ENCODE measurements around the gene GPR176. TPM values are rescaled to one million over a fixed set of nuclear protein-coding genes. Genes with fewer than 3 reads are reported as not detected.

Gene GPR176
- total RNA-seq, 1 donor from 2014 or later, result 15.9 TPM

- Mint-ChIP-seq H3K27me3 (ENCODE audit: unreplicated experiment) (no peaks in the 10 kb centered on the region), H3K9me3 (ENCODE audit: unreplicated experiment) (no peaks in the 10 kb centered on the region), H3K4me3 (ENCODE audit: unreplicated experiment) (no peak overlapping the region), H3K4me1 (ENCODE audit: low read depth, unreplicated experiment) (no peaks in the 10 kb centered on the region), H3K27ac (ENCODE audit: unreplicated experiment) (no peak overlapping the region), H3K36me3 (ENCODE audit: unreplicated experiment) (peaks cover 22% of the 10 kb centered on the region)
- TF ChIP-seq, protein P1, sequence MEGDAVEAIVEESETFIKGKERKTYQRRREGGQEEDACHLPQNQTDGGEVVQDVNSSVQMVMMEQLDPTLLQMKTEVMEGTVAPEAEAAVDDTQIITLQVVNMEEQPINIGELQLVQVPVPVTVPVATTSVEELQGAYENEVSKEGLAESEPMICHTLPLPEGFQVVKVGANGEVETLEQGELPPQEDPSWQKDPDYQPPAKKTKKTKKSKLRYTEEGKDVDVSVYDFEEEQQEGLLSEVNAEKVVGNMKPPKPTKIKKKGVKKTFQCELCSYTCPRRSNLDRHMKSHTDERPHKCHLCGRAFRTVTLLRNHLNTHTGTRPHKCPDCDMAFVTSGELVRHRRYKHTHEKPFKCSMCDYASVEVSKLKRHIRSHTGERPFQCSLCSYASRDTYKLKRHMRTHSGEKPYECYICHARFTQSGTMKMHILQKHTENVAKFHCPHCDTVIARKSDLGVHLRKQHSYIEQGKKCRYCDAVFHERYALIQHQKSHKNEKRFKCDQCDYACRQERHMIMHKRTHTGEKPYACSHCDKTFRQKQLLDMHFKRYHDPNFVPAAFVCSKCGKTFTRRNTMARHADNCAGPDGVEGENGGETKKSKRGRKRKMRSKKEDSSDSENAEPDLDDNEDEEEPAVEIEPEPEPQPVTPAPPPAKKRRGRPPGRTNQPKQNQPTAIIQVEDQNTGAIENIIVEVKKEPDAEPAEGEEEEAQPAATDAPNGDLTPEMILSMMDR (IDR thresholded peaks at IDR 0.05; ENCODE audit: partially characterized antibody, unreplicated experiment), result no peak
- DNase-seq, result no peak
These were observed 24.7 kb upstream of the GPR176 start for GRCh38 chr15:39944726-39945125.

DNA sequence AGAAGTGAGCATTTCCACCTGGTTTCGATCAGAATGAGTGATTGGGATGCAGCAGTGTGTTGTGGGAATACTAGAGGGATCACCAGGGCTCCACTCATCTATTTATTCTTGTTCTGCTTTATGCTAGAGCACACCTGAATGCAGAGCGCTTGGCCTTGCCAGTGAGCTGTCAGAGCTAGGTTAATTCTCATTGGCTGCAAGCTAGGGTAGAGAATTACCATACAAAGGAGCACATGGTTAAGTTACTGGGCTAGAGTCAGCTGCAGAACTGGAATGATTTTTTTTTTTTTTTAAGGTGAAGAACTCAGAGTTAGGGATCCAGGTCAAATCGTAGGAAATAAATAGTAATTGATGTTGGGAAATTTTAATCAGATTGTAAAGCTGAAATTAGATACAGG, 22.7 kb upstream of the GPR176 start:
- no peak overlapping the region for H3K4me3 Mint-ChIP-seq (ENCODE audit: unreplicated experiment)
- peaks cover 22% of the 10 kb centered on the region for H3K36me3 Mint-ChIP-seq (ENCODE audit: unreplicated experiment)
- no peaks in the 10 kb centered on the region for H3K4me1 Mint-ChIP-seq (ENCODE audit: low read depth, unreplicated experiment)

GRCh38 chr15:39942101-39942752, 22.2 kb upstream of the GPR176 start:
- H3K4me1 Mint-ChIP-seq (ENCODE audit: low read depth, unreplicated experiment), result no peaks in the 10 kb centered on the region
- H3K36me3 Mint-ChIP-seq (ENCODE audit: unreplicated experiment), result peaks cover 22% of the 10 kb centered on the region
- H3K4me3 Mint-ChIP-seq (ENCODE audit: unreplicated experiment), result no peak overlapping the region
- H3K27ac Mint-ChIP-seq (ENCODE audit: unreplicated experiment), result no peak overlapping the region
- TF ChIP-seq, protein P1 (IDR thresholded peaks at IDR 0.05; ENCODE audit: partially characterized antibody, unreplicated experiment), result no peak
- H3K9me3 Mint-ChIP-seq (ENCODE audit: unreplicated experiment), result no peaks in the 10 kb centered on the region
- H3K27me3 Mint-ChIP-seq (ENCODE audit: unreplicated experiment), result no peaks in the 10 kb centered on the region
- no peak for DNase-seq

More for the DNA sequence above, 22.7 kb upstream of the GPR176 start:
- TF ChIP-seq, protein P1 (IDR thresholded peaks at IDR 0.05; ENCODE audit: partially characterized antibody, unreplicated experiment), result no peak
- H3K27ac Mint-ChIP-seq (ENCODE audit: unreplicated experiment), result no peak overlapping the region
- no peak for DNase-seq
- H3K9me3 Mint-ChIP-seq (ENCODE audit: unreplicated experiment), result no peaks in the 10 kb centered on the region
- H3K27me3 Mint-ChIP-seq (ENCODE audit: unreplicated experiment), result no peaks in the 10 kb centered on the region

- H3K36me3 Mint-ChIP-seq (ENCODE audit: unreplicated experiment), result peaks cover 8% of the 10 kb centered on the region
- no peak overlapping the region for H3K4me3 Mint-ChIP-seq (ENCODE audit: unreplicated experiment)
- H3K9me3 Mint-ChIP-seq (ENCODE audit: unreplicated experiment), result no peaks in the 10 kb centered on the region
- no peaks in the 10 kb centered on the region for H3K27me3 Mint-ChIP-seq (ENCODE audit: unreplicated experiment)
- no peaks in the 10 kb centered on the region for H3K4me1 Mint-ChIP-seq (ENCODE audit: low read depth, unreplicated experiment)
- H3K27ac Mint-ChIP-seq (ENCODE audit: unreplicated experiment), result no peak overlapping the region
- no peak for DNase-seq
- TF ChIP-seq, protein P1 (IDR thresholded peaks at IDR 0.05; ENCODE audit: partially characterized antibody, unreplicated experiment), result no peak
These were observed 19.7 kb upstream of the GPR176 start for GRCh38 chr15:39939487-39940452.

All from glutamatergic neuron (in vitro differentiated cells).